Activated naive CD4-positive, alpha-beta T cell treated with anti-CD3 and anti-CD28 coated beads, Interleukin-2, amount 50 U/mL, for 16 hours (primary cell): ENCODE results near the gene ARHGAP1.

Experiments
- DNase-seq: peaks from one replicate; pipeline ENCODE4 v3.0.0-alpha.2; 2020

ARHGAP1 gene

GRCh38 chr11:46692450-46692849 is 8.0 kb downstream of the ARHGAP1 start:
- DNase-seq, result no peak

- DNase-seq, result no peak
These were observed 9.7 kb downstream of the ARHGAP1 start for GRCh38 chr11:46690702-46691101.

DNA sequence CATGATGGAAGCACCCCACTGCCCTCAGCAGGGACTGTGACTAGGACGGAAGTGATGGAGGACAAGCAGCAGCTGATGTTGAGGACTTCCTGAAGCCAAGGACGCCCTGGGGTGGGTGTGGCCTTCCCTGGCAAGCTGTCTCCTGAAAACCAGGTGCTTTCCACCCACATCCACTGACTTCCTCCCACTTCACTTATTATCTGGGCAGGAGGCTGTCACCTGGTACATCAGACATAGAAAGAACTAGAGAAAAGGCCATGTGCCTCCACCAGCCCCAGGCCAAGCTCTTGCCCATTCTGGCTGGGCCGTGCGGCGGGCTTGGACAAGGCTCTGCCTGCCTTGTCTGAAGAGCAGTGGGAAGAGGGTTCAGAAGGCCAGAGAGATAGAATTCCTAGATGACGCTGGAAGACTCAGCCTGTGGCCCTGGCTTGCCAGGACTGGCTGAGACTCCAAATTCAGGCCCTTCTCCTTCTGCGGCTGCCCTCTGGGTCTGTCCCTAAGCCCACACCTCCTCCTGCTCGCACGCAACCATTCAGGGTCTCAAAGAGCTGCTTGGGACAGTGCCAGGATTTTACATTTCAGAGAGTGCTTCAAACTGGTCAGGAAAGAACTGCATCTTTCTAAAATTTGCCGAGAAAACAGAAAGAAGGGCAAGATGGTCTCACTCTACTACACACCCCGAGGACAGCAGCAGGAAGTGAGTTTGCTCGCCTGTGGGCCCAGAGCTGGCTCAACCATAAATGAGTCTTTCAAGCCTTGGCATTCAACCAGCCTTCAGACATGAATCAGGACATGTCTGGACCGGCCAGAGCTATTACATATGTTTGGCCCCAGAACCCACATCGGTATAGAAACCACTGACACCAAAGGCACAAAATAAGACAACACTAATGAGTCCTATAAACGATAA is 13.3 kb downstream of the ARHGAP1 start:
- DNase-seq, result no peak

DNA sequence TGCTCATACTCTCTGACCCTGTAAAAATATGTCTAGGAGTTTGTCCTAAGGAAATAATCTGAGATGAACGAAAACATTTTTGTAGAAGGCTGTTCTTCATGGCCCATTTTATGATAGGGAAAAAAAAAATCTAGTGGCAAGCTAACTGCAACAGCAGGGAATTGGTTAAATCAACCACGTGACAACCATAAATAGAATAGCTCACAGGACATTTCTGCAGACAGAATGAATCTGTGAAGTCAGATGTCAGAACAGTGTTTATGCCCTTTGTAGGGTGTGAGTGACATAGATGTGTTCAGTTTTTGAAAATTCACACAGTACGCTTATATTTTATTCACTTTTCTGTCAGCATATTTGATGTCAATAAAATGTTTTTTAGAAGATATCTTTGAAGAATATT is 16.1 kb downstream of the ARHGAP1 start:
- DNase-seq, result no peak

GRCh38 chr11:46682773-46683752 is 17.4 kb downstream of the ARHGAP1 start:
- no peak for DNase-seq

DNA sequence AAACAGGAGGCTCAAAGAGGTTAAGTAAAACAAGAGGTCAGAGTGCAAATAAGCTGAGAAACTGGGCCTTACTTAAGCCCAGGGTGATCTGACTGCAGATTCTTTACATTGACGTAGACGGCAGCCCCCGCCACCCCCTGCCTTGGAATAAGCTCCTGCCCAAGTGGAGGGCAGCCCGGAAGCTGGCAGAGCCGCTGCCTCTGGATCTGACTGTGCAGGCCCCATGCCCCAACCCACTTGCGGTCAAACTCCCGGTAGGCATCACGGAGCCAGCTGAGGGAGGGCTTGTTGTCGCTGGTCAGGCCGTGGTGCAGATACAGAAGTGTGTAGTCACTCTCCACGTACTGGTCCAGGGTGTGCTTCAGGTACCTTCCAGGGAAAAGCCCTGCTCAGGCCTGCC is 18.6 kb downstream of the ARHGAP1 start:
- no peak for DNase-seq

DNA sequence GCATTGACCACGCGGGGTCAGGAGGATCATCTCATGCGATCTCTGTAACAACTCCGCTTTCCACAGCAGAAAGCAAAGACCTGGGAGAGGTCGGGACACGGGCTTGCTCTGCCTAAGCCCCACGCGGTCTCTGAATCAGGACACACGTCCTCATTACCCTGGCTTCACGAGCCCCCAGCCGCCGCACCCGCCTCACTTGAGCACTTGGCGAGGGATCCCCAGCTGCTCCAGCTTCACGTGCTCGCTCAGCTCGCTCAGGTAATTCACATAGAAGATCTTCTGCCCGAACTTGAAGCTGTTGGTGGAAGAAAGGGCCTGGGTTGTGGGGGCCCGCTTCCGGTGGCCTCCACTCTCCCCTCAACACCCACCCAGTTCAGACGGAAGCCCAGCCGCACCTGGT is 19.6 kb downstream of the ARHGAP1 start:
- DNase-seq, result no peak

GRCh38 chr11:46680164-46680760 is 20.2 kb downstream of the ARHGAP1 start:
- no peak for DNase-seq

DNA sequence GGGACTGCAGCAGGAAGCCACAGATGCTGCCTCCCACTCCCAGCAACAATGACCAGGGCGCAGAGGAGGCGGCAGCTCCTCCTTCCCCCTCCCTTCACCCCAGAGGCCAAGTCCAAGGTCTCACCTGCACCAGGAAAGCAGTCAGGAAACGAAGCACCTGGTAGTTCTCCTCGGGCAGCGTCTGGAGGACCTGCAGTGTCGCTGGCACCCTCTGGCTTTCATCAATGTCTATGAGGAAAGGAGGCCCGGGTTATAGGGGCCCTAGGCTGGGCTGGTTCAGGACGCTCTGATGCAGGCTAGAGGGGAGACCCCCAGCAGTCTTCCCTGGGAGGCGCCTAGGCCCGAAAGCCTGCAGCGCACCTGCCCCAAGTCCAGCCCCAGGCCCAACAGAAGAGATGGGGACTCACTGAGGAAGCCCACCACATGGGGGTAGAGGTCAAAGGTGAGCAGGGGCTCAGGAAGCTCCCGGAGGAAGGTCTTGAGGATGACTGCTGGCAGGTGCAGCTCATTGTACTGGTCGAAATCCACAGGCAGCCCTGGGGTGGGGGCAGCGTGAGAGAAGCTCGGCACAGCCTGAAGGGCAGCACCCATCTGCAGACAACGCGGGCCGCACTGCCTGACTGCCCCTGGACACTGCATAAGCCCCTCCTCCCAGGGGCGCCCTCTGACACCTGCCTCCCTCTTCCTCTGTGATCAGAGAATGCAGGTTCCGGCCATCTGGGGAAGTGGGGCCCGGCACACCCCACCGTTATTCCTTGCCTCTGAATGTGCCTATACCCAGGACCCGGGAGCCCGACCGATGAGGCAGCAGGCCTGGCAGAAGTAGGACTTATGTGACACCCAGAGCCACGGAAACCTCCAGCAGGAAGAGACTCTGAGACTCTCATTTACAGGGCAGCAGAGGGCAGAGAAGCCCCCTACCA is 20.9 kb downstream of the ARHGAP1 start:
- DNase-seq, result no peak

GRCh38 chr11:46678741-46679130 is 21.7 kb downstream of the ARHGAP1 start:
- DNase-seq, result no peak

DNA sequence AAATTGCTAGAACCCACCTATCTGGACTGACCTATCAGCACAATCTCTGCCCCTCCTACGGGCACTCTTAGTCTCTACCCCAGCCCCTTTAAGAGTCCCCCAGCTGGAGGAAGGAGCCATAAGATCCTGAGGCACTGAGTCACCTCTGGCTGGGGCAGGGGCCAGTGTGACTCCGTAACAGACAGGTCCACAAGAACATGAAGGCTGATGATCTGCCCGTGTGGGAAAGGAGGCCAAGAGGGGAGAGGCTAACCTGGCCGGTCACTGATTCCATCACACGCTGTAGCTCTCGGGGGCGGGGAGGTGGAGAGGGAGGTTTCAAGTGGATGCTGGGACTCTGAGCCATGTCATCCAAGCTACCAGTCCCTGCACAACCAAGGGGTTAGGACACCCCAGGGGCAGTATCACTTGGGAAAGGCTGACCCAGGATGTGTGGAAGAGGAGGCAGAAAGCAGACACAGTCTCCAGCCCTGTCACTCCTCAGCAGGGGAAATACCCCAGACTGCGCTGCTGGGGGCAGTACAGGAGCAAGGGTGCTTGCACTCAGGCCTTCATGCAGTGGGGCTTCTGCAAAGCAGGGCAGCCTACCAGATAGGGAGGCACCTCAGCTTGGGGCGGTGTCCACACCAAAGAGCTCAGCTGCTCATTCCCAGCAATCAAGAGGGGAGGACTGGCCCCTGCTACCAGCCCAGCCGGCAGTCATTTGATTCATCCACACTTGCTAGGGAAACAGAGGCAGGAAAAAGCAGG is 22.3 kb downstream of the ARHGAP1 start:
- DNase-seq, result no peak

DNA sequence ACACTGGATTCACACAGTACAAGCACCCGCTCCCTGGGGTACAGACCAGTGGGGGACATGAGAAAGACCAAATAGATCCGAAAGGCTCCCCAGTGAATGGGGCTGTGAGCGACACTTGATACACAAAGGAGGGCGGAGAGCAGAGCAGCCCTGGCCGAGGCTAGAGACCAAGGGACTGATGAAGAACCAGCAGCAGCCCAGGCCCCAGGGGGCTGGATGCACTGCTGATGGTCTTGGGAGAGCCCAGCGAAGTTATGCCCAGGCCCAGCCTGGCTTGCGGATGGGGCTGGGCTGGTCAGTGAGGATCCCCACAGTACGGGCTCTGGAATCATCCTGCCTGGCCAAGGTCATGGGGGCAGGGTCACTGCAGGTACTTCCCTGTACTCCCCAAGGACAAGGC is 23.2 kb downstream of the ARHGAP1 start:
- DNase-seq, result no peak

- no peak for DNase-seq
These were observed 23.8 kb downstream of the ARHGAP1 start for GRCh38 chr11:46676436-46677158.

- DNase-seq, result no peak
These were observed 24.5 kb downstream of the ARHGAP1 start for GRCh38 chr11:46675949-46676348.

DNA sequence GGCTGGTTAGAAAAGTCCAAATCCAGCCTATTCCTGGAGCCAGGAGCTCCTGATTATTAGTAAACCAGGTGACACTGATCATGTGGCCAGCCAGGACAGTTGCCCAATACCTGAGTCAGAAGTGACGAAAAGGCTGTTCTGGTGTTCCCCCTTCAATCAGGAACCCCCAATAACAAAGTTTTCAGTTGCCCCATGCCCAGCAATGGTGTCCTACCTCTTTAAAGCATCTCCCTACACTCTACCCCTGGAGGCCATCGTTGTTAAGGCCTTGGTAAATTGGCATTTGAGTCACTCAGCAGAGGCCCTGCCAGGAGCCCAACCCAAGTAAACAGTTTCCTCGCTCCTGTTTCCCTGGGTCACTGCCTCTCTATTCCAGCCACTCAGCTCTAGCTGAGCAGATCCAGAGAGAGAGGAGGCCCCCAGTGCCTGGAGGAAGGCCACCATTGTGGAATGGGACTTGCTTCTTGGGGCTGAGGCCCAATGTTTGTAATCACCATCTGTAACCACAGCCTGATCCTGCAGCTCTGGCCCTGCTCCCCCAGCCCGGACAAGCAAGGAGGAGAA is 25.0 kb downstream of the ARHGAP1 start:
- DNase-seq, result no peak

DNA sequence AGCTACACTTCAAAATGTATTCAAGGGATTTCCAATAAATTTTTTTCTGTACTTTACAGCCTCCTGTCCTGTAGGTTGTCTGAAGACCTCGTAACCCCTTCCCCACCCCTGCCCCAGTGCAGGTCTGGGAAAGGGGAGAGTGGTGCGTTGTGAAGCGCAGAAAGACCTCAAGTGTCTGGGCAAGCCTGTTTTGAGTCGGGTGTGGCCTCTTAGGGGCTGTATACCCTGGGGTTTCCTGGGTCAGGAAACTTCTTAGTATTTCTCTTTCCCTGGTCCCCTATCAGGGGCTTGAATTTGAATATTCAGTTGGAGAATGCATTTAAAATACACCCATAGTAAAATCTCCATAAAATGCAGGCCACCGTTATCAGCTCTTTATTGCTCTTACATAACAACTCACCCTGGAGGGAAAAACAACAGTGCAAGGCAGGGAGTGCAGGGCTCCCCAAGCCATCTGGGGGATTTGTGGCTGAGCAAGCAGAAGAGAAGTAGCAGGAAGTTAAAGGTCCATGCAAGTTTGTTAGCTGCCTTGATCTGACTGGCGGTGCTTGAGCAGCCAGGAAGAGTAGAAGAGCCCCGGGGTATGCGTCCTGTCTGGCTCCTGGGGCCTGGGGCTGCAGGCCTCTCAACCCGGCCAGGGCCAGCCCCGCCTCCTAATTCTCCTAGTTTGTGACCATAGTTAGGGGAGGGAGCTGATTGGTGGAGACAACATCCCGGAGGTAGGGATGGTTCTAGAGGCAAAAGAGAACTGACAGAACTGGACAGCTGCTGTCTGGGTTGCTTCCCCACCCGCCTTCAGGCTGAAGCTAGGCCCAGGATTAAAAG is 25.7 kb downstream of the ARHGAP1 start:
- DNase-seq, result no peak

GRCh38 chr11:46673713-46674462 is 26.5 kb downstream of the ARHGAP1 start:
- DNase-seq, result no peak

DNA sequence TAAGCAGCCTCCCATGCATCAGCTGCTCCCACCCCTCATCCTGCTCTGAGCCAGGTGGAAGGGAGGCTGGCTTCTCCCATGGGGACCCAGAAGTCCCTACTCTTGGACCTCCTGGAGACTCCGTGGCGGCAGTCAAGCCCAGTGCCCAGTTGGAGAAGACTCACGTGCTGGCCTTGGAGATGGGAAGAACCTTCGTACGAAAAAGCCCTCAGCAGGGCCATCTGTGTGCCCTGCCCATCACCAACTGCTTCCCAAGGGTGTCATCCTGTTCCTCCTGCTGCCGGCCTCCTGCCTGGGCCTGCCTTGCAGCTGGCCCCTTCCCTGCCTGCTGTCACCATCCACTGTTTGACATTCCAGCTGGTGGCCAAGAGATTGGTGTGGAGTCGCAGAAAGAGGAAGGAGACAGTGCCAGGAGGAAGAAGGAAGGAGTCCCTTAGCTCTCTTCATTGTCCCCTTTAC is 28.0 kb downstream of the ARHGAP1 start:
- no peak for DNase-seq

DNA sequence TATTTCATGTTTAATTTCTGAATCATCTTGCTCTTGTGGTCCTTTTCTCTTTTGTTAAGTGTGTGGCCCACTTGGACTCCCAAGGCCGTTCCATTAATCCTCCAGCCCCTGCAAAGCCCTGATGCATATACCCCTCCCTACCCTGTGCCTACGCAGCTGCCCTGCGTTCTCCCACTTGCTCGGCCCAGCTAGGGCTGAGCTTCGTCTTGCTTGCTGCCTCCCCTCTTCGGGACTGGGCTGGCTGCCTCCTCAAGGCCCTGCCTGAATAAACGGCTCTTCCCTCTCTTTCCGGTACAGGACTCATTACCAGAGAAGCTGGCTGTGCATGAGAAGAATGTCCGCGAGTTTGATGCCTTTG is 28.5 kb downstream of the ARHGAP1 start:
- DNase-seq, result no peak
